K562 (cell line): Measurements from ENCODE around the gene MAPRE2. TPM values are rescaled to one million over a fixed set of nuclear protein-coding genes. Genes with fewer than 3 reads are reported as not detected.

Experiments
- ATAC-seq: fragments of 200-7000 bp; cut with Tn5 transposase; 3 replicates; pipeline ENCODE4 v1.9.1; 2020; ENCODE audit warnings: moderate library complexity
- BruUV-seq: library from RNA; stranded (reverse); fragments of 400-500 nt; replicated peaks from 2 replicates; lab custom pipeline; 2021; lab: Mats Ljungman, UMichigan
- CTCF ChIA-PET: fragments of 300-600 bp; formaldehyde crosslinking; extraction: SDS; loops from one replicate; lab custom pipeline; 2021; ENCODE audit warnings: low intra/inter-chr PET ratio; lab: Yijun Ruan, JAX
- POLR2A ChIA-PET: fragments of 300-600, 350-650 bp; sonication (Branson Sonifier 250); formaldehyde crosslinking; extraction: SDS; loops from one replicate; lab custom pipeline; 2021; ENCODE audit warnings: antibody characterized with exemption, inconsistent platforms; lab: Yijun Ruan, JAX
- DNase-seq, 4 experiments: peaks; one replicate each; pipeline versions ENCODE4 v3.0.0 to v3.0.0-alpha.2; 2011 to 2018; ENCODE audit warnings: low spot score in 3 of 4, mixed read lengths in 3 of 4; ENCODE audit errors: extremely low read depth in 1 of 4
- FAIRE-seq: peaks from 2 replicates; lab custom pipeline; 2011; peaks lifted over from hg19 to GRCh38; lab: Jason Lieb, UNC
- H2AFZ ChIP-seq: 2 replicates; pipeline ENCODE4 v1.6.0; 2011; ENCODE audit warnings: low read depth, low read length, control low read depth, inconsistent platforms
- H3K27ac ChIP-seq: fragments of 200-600 bp; 3 replicates; pipeline ENCODE4 v1.8.0; 2011; ENCODE audit warnings: low read depth, mild to moderate bottlenecking, control low read depth, inconsistent platforms, low read length, moderate library complexity, mixed read lengths; ENCODE audit errors: extremely low read depth
- H3K27me3 ChIP-seq, 2 experiments: fragments of 300-600 bp in 1 of 2; 2 replicates in 1 of 2; 3 replicates in 1 of 2; pipeline versions ENCODE4 v1.6.0 to v1.8.0; 2011; ENCODE audit warnings: inconsistent platforms in 2 of 2, low read length in 2 of 2, mild to moderate bottlenecking in 1 of 2, mixed read lengths in 1 of 2, moderate library complexity in 1 of 2; ENCODE audit not compliant: control insufficient read depth in 2 of 2, insufficient read depth in 2 of 2
- H3K36me3 ChIP-seq: fragments of 300-600 bp; 3 replicates; pipeline ENCODE4 v1.8.0; 2011; ENCODE audit warnings: mild to moderate bottlenecking, low read length, inconsistent platforms; ENCODE audit not compliant: control insufficient read depth, insufficient read depth
- H3K4me1 ChIP-seq, 2 experiments: fragments of 200-600 bp in 1 of 2; replicated peaks in 1 of 2; 2 replicates in 1 of 2; 3 replicates in 1 of 2; pipeline versions ENCODE4 v1.5.1 to v1.8.0; 2011; ENCODE audit warnings: inconsistent platforms in 2 of 2, low read length in 2 of 2, mild to moderate bottlenecking in 1 of 2, mixed read lengths in 1 of 2, moderate library complexity in 1 of 2; ENCODE audit not compliant: control insufficient read depth in 2 of 2, insufficient read depth in 2 of 2
- H3K4me2 ChIP-seq: 2 replicates; pipeline ENCODE4 v1.6.1; 2011; ENCODE audit warnings: low read length, control low read depth, inconsistent platforms, mixed read lengths; ENCODE audit not compliant: insufficient read depth
- H3K4me3 ChIP-seq: fragments of 200-600 bp; sonication (generic), shearing (Covaris generic); 2 replicates; pipeline ENCODE4 v1.5.1; 2016; ENCODE audit warnings: control low read depth, inconsistent platforms
- H3K79me2 ChIP-seq: fragments of 200-600 bp; 3 replicates; pipeline ENCODE4 v1.8.0; 2011; ENCODE audit warnings: low read length, inconsistent platforms; ENCODE audit not compliant: control insufficient read depth, insufficient read depth
- H3K9ac ChIP-seq, 2 experiments: 2 replicates each; pipeline versions ENCODE4 v1.6.0 to v1.6.1; 2011; ENCODE audit warnings: low read depth in 2 of 2, low read length in 2 of 2, control low read depth in 1 of 2, inconsistent platforms in 1 of 2, mild to moderate bottlenecking in 1 of 2, mixed read lengths in 1 of 2; ENCODE audit not compliant: insufficient read depth in 1 of 2
- H3K9me1 ChIP-seq: one replicate; pipeline ENCODE4 v1.6.0; 2011; ENCODE audit warnings: inconsistent platforms, mild to moderate bottlenecking, low read length, moderate library complexity; ENCODE audit not compliant: control insufficient read depth, insufficient read depth
- H3K9me3 ChIP-seq: replicated peaks from 2 replicates; pipeline ENCODE4 v1.5.1; 2011; ENCODE audit warnings: low read depth, low read length, inconsistent platforms; ENCODE audit not compliant: control insufficient read depth, insufficient read depth
- H4K20me1 ChIP-seq: replicated peaks from 2 replicates; pipeline ENCODE4 v1.6.1; 2011; ENCODE audit warnings: low read length, inconsistent platforms, mixed read lengths; ENCODE audit not compliant: control insufficient read depth, insufficient read depth
- DPF2 ChIP-seq: fragments of 450-650 bp; IDR thresholded peaks from 2 replicates; pipeline ENCODE4 v1.6.1; 2016
- ID3 ChIP-seq, 2 experiments: fragments of 250-450 bp in 1 of 2; fragments of 450-650 bp in 1 of 2; sonication (Bioruptor Pico) in 1 of 2; IDR thresholded peaks; 2 replicates each; pipeline versions ENCODE4 v1.6.1 to v1.8.0; 2016 to 2021; ENCODE audit warnings: mild to moderate bottlenecking in 2 of 2, moderate library complexity in 2 of 2, missing compliant biosample characterization in 1 of 2, missing genetic modification characterization in 1 of 2
- LARP7 ChIP-seq: fragments of 450-650 bp; IDR thresholded peaks from 2 replicates; pipeline ENCODE4 v1.6.1; 2016
- MYC ChIP-seq, 2 experiments: fragments of 250-450 bp in 1 of 2; sonication (Bioruptor Pico) in 1 of 2; IDR thresholded peaks; 2 replicates each; pipeline versions ENCODE4 v1.5.1 to v1.6.1; 2012 to 2021; ENCODE audit warnings: low read depth in 2 of 2, borderline replicate concordance in 1 of 2, improper control_type of control experiment in 1 of 2, low read length in 1 of 2, mild to moderate bottlenecking in 1 of 2, moderate library complexity in 1 of 2
- TCFL5 ChIP-seq: fragments of 250-450 bp; sonication (Bioruptor Pico); conservative IDR thresholded peaks from 2 replicates; pipeline ENCODE4 v1.6.1; 2021; ENCODE audit warnings: mild to moderate bottlenecking, moderate library complexity, matching md5 sums
- ZNF395 ChIP-seq: fragments of 200-800 bp; sonication (Bioruptor generic); IDR thresholded peaks from 2 replicates; pipeline ENCODE4 v1.6.1; 2017; ENCODE audit warnings: missing genetic modification characterization, missing compliant biosample characterization
- ZNF592 ChIP-seq: fragments of 450-650 bp; IDR thresholded peaks from 2 replicates; pipeline ENCODE4 v1.6.1; 2017; ENCODE audit warnings: antibody characterized with exemption, mild to moderate bottlenecking
- WGBS: fragments of 100-300 bp; shearing (Covaris generic); methylation state at CpG from one replicate; pipeline ENCODE4 v1.1.6; 2016; ENCODE audit warnings: low coverage, mixed read lengths; ENCODE audit not compliant: insufficient coverage; ENCODE audit errors: missing lambda C conversion rate; 5-methylcytosine and 5-hydroxymethylcytosine counted together
- in situ Hi-C: fragments of 300-500 bp; cut with MboI; formaldehyde crosslinking; loops from 4 replicates; pipeline ENCODE4 v1.15.0; 2018; ENCODE audit warnings: inconsistent platforms, mixed read lengths
- intact Hi-C: fragments of 100-400 bp; cut with micrococcal nuclease; formaldehyde crosslinking; loops from 2 replicates; pipeline ENCODE4 v1.14.2; 2022
- polyA plus RNA-seq, 8 experiments: library from polyadenylated mRNA; depleted of rRNA in 4 of 8; stranded (reverse) in 5 of 8; unstranded in 3 of 8; fragments of >200 nt; fragmentation: Nextera tagmentation in 2 of 8; fragmentation: Illumina TruSeq in 1 of 8; extraction: Ambion mirVana in 2 of 8; extraction: Trizol in 1 of 8; gene quantifications; 2 replicates each; pipeline versions ENCODE4 v1.2.1 to v1.2.3, GENCODE V29; 2011 to 2014; ENCODE audit warnings: inconsistent platforms in 1 of 8, missing spikeins in 1 of 8
- total RNA-seq, 7 experiments: library from RNA; depleted of rRNA in 6 of 7; stranded (reverse); fragments of >200 nt in 6 of 7; fragmentation: Illumina TruSeq in 2 of 7; extraction: Trizol in 2 of 7; gene quantifications; 2 replicates each; pipeline versions ENCODE4 v1.2.1 to v1.2.3, GENCODE V29; 2011 to 2021; ENCODE audit warnings: low replicate concordance in 1 of 7

Gene MAPRE2
- total and polyA plus RNA-seq, 9 of the 15 experiments (the other 6 are each of a cell fraction or from before 2014, with no cell fraction given), result 32.3 to 70.7 (median 40.7) TPM

GRCh38 chr18:35049111-35050027, 8.2 kb downstream of the MAPRE2 start:
- Histone ChIP-seq H3K4me1 (peaks cover 15 to 60% of the 10 kb centered on the region in 2 experiments), H3K27me3 (no peaks in the 10 kb centered on the region), H4K20me1 (no peaks in the 10 kb centered on the region), H2AFZ (0 out of 2 replicates have a peak overlapping the region, but pooled peaks have one; percentile 34), H3K9me3 (peaks cover 5% of the 10 kb centered on the region; the same call in 1 of the 2 replicates), H3K36me3 (peaks cover 4% of the 10 kb centered on the region; the same call in 1 of the 3 replicates), H3K79me2 (peaks cover 92% of the 10 kb centered on the region), H3K9ac (peak overlapping the region; percentile 39 to 65; a peak in 2 of 4 replicates), H3K4me3 (peak overlapping the region; percentile 8; the same call in 1 of the 2 replicates), H3K4me2 (peak overlapping the region; percentile 58), H3K27ac (peak overlapping the region; percentile 54), H3K9me1 (no peaks in the 10 kb centered on the region)
- FAIRE-seq (no peak), DNase-seq (no peak), ATAC-seq (peak; percentile 10; the same call in 2 of the 3 replicates)
- no TSS peak for BruUV-seq
- intact Hi-C loops, result loop anchor here (10.0 kb wide), 2 partner anchors 65 to 295 kb away; partner anchors contain the start of gene ZNF24
- in situ Hi-C loops, result no loop called here
- ChIA-PET POLR2A (interaction anchor here (0.6 to 2.4 kb wide), 5 partner anchors 8 to 462 kb away, joined by 3 to 21 read pairs (median 4); partner anchors contain the start of gene MAPRE2), CTCF (no interaction called here)
- WGBS, result 30% methylated on average over 8 of the region's 8 CpGs
- TF ChIP-seq MYC (IDR thresholded peaks at IDR 0.05; ENCODE audit: low read depth, low read length) (0 out of 2 replicates have a peak, but pooled peaks have one; percentile 15), MYC (CRISPR knock-in tag; IDR thresholded peaks at IDR 0.05; ENCODE audit: borderline replicate concordance, low read depth) (no peak), DPF2 (0 out of 2 replicates have a peak, but pooled peaks have one; percentile 18), LARP7 (no peak), TCFL5 (CRISPR knock-in tag) (no peak), ZNF395 (peak; percentile 24; the same call in 1 of the 2 replicates), ZNF592 (peak; percentile 54; the same call in 1 of the 2 replicates), ID3 (CRISPR knock-in tag; IDR thresholded peaks at IDR 0.05) (no peak), ID3 (tag; IDR thresholded peaks at IDR 0.05) (0 out of 2 replicates have a peak, but pooled peaks have one; percentile 35)
